ENCODE measurements around the gene SMIM36.
"Not testable (repeated sequence)": the region's sequence is repeated elsewhere in the genome, so short reads cannot be mapped to it uniquely, and the experiment has no call there.

Gene SMIM36

DNA sequence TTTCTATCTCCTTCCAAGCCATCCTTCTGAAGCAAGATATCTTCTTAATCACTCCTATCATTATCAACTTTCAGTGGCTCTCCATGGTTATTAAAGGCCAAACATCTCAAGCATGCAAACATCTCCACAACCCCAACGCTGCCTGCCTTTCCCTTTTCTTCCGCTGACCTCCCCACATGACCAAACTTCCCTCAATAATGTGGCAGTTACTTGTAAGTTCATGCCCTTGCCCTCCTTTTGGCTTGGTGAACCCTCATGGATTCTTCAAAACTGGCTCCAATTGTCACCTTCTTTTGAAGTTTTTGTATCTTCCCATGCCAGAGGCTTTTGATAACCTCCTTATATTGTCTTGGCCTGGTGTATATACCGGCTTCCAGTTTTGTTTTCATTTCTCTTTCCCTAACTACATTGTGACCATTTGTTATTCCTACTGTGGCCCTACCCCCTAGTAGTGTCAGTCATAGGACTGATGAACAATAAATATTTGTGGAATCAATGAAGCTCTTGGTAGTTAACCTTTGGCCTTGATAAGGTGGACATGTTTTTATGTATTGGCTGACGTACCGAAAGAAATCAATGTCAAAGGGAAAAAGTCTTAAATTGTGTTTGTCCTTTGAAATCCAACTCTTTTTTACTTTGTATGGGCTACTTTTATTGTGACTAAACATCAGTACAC, 19.9 kb upstream of the SMIM36 start:
- Histone ChIP-seq H3K4me3 (ENCODE audit: extremely low read depth, insufficient read depth, low read length, poor library complexity, severe bottlenecking) (no peak overlapping the region), H3K27ac (ENCODE audit: low read depth, low read length, severe bottlenecking) (no peak overlapping the region), H3K36me3 (ENCODE audit: control insufficient read depth, insufficient read depth, low read length) (no peaks in the 10 kb centered on the region), H3K9me3 (ENCODE audit: control insufficient read depth, low read length) (no peaks in the 10 kb centered on the region), H3K4me1 (ENCODE audit: control insufficient read depth, insufficient read depth, low read length, poor library complexity, severe bottlenecking) (no peaks in the 10 kb centered on the region)
- WGBS, 2 experiments (ENCODE audit: insufficient coverage in 2 of 2), result 83 to 100% methylated on average over 3 to 4 of the region's 5 CpGs

DNA sequence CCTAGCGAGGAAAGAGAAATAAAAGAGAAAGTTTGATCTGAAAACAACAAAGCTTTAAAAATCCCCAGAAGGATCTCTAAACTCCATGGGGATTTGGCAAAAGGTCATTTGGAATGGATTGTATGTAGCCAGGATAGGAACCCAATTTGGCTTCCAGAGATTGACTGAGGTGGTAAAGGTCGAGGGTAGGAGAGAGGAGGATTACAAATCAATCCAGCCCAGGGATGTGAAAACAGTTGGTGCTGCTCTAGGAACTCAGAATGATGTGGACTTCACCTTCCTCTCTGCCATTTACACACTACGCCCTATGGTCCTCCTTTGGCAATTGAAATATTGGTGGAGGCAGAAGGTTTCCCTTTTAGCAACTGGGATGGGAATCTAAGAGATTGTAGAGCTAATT, 18.8 kb upstream of the SMIM36 start:
- no peaks in the 10 kb centered on the region for H3K4me1 ChIP-seq (ENCODE audit: control insufficient read depth, insufficient read depth, low read length, poor library complexity, severe bottlenecking)
- no peak overlapping the region for H3K4me3 ChIP-seq (ENCODE audit: extremely low read depth, insufficient read depth, low read length, poor library complexity, severe bottlenecking)
- no peaks in the 10 kb centered on the region for H3K9me3 ChIP-seq (ENCODE audit: control insufficient read depth, low read length)
- WGBS, 2 experiments (ENCODE audit: insufficient coverage in 2 of 2), result 83% methylated on average over 1 of the region's 3 CpGs
- no peak overlapping the region for H3K27ac ChIP-seq (ENCODE audit: low read depth, low read length, severe bottlenecking)
- no peaks in the 10 kb centered on the region for H3K36me3 ChIP-seq (ENCODE audit: control insufficient read depth, insufficient read depth, low read length)

DNA sequence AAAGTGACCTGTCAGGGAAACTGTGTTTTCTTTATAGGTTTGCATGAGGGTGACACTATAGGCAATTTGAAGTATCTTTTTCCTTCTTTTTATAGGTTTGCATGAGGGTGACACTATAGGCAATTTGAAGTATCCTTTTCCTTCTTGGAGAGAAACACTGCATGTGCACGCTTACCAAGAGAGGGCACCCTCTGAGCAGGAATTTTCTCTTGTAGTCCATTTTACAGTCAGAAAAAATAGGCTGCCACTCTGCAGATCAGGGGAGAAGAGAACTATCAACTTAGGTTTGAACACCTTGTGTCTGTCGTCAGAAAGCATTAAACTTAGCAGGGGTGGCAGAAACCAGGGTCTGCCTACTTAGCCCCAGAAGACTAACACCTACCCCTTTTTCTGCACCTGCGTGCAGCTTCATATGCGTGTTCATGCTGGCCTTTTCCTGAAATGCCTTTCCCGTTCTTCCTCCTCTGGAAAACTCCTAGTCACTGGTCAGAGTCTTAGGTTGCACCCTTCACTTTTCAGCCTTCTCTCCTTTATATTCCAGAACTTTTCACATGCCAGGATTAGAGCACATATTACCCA, 16.4 kb upstream of the SMIM36 start:
- Histone ChIP-seq H3K4me1 (ENCODE audit: control insufficient read depth, insufficient read depth, low read length, poor library complexity, severe bottlenecking) (no peaks in the 10 kb centered on the region), H3K9me3 (ENCODE audit: control insufficient read depth, low read length) (no peaks in the 10 kb centered on the region), H3K27ac (ENCODE audit: low read depth, low read length, severe bottlenecking) (no peak overlapping the region), H3K4me3 (ENCODE audit: extremely low read depth, insufficient read depth, low read length, poor library complexity, severe bottlenecking) (no peak overlapping the region), H3K36me3 (ENCODE audit: control insufficient read depth, insufficient read depth, low read length) (no peaks in the 10 kb centered on the region)
- WGBS, 2 experiments (ENCODE audit: insufficient coverage in 2 of 2), result 62 to 76% methylated on average over 4 to 5 of the region's 5 CpGs

DNA sequence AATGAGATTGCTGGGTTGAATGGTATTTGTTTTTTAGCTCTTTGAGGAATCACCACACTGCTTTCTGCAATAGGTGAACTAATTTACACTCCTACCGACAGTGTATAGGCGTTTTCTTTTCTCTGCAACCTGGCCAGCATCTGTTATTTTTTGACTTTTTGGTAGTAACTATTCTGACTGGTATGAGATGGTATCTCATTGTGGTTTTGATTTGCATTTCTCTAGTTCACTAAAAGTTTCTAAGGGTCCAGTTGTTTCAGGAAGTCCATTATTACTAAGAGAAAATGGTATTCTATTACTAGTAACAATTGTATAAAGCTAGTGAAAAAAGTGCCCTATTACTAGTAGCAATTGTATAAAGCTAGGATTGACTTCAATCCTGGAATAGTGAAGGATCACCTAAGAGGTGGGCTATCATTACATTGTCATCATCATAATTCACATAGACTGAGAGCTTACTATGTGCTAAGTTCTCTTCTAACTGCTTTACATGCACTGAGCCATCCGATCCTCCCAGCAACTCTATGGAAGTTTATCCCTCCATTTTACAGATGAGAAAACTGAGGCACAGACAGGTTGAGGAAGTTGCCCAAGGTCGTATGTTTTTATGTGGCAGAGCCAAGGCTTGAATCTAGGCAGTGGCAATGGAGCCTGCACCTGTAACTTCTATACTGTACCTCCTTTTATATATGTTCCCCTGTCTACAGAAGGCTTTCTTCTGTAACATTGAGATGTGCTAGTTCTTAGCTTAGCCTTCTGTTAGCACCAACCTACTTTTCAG, 13.4 kb upstream of the SMIM36 start:
- H3K4me3 ChIP-seq (ENCODE audit: extremely low read depth, insufficient read depth, low read length, poor library complexity, severe bottlenecking), result no peak overlapping the region
- 80 to 93% methylated on average over 1 to 2 of the region's 4 CpGs for WGBS, 2 experiments (ENCODE audit: insufficient coverage in 2 of 2)
- no peaks in the 10 kb centered on the region for H3K4me1 ChIP-seq (ENCODE audit: control insufficient read depth, insufficient read depth, low read length, poor library complexity, severe bottlenecking)
- H3K9me3 ChIP-seq (ENCODE audit: control insufficient read depth, low read length), result no peaks in the 10 kb centered on the region
- H3K36me3 ChIP-seq (ENCODE audit: control insufficient read depth, insufficient read depth, low read length), result no peaks in the 10 kb centered on the region
- H3K27ac ChIP-seq (ENCODE audit: low read depth, low read length, severe bottlenecking), result no peak overlapping the region

DNA sequence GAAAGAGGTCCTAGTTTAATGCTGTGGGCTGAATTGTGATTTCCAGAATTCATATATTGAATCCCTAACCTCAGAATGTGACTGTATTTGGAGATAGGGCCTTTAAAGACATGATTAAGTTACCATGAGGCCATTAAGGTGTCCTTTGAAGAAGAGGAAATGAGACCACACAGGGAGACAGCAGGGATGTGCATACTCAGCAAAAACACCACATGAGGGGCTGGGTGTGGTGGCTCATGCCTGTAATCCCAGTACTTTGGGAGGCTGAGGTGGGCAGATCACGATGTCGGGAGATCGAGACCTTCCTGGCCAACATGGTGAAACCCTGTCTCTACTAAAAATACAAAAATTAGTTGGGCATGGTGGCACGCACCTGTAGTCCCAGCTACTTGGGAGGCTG, 11.8 kb upstream of the SMIM36 start:
- H3K36me3 ChIP-seq (ENCODE audit: control insufficient read depth, insufficient read depth, low read length); H3K27ac ChIP-seq (ENCODE audit: low read depth, low read length, severe bottlenecking); H3K4me3 ChIP-seq (ENCODE audit: extremely low read depth, insufficient read depth, low read length, poor library complexity, severe bottlenecking); H3K9me3 ChIP-seq (ENCODE audit: control insufficient read depth, low read length); H3K4me1 ChIP-seq (ENCODE audit: control insufficient read depth, insufficient read depth, low read length, poor library complexity, severe bottlenecking): not testable (repeated sequence)
- WGBS, 2 experiments (ENCODE audit: insufficient coverage in 2 of 2), result no CpG with 5 or more reads among the region's 4 CpGs

DNA sequence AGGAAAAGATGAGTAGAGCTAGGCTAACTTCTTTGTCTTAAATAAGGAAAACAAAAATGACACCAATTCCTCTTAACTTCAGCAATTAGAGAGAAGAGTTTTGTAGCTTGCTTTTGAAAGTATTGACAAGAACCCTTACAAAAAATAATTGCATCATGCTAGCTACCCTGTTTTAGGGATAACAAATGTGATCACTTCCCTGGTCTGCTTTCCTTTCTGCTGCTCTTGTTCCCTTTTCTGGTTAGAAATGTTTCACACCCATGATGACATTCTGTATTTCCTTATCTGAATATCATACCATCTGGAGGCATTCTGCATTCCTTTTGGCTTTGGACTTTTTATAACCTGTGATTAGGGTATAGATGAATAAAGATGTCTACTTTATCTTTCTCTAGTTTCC, 9.9 kb upstream of the SMIM36 start:
- Histone ChIP-seq H3K36me3 (ENCODE audit: control insufficient read depth, insufficient read depth, low read length) (no peaks in the 10 kb centered on the region), H3K4me3 (ENCODE audit: extremely low read depth, insufficient read depth, low read length, poor library complexity, severe bottlenecking) (no peak overlapping the region), H3K9me3 (ENCODE audit: control insufficient read depth, low read length) (no peaks in the 10 kb centered on the region), H3K4me1 (ENCODE audit: control insufficient read depth, insufficient read depth, low read length, poor library complexity, severe bottlenecking) (no peaks in the 10 kb centered on the region), H3K27ac (ENCODE audit: low read depth, low read length, severe bottlenecking) (no peak overlapping the region)

DNA sequence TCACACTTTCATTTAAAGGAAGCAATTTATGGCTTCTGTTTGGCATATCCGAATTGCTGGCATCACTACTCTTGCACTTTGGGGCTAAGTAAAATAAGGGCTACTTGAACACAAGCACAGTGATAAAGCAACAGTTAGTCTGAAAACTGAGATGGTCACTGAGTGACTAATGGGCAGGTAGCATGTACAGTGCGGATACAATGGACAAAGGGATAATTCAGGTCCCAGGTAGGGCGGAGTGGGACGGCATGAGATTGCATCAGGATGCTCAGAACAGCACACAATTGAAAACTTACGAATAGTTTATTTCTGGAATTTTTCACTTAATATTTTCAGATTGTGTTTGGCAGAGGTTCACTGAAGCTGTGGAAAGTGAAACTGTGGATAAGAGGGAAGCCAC, 9.2 kb upstream of the SMIM36 start:
- Histone ChIP-seq H3K27ac (ENCODE audit: low read depth, low read length, severe bottlenecking) (no peak overlapping the region), H3K4me1 (ENCODE audit: control insufficient read depth, insufficient read depth, low read length, poor library complexity, severe bottlenecking) (peaks cover 5% of the 10 kb centered on the region), H3K36me3 (ENCODE audit: control insufficient read depth, insufficient read depth, low read length) (no peaks in the 10 kb centered on the region), H3K9me3 (ENCODE audit: control insufficient read depth, low read length) (no peaks in the 10 kb centered on the region), H3K4me3 (ENCODE audit: extremely low read depth, insufficient read depth, low read length, poor library complexity, severe bottlenecking) (no peak overlapping the region)
- WGBS, 2 experiments (ENCODE audit: insufficient coverage in 2 of 2), result 95 to 96% methylated on average over 4 to 5 of the region's 5 CpGs

DNA sequence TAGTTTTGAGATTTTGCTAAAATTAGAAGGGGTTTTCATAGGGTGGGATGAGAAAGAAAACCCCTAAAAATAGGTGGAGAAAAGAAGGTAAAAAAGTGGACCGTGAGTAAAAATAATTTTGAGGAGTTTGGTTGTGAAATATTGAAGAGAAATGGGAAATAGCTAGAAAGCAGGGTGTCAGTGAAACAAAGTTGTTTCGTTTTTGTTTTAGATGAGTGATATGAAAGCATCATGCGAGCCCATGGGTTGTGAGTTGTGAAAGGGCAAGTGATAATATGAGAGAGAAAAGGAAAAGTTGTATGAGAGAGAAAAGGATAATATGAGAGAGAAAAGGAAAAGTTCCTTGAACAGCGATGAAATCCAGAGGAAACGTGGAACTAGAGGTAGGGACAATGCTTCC, 7.3 kb upstream of the SMIM36 start:
- 79 to 86% methylated on average over 5 of the region's 5 CpGs for WGBS, 2 experiments (ENCODE audit: insufficient coverage in 2 of 2)
- no peaks in the 10 kb centered on the region for H3K36me3 ChIP-seq (ENCODE audit: control insufficient read depth, insufficient read depth, low read length)
- peaks cover 8% of the 10 kb centered on the region for H3K4me1 ChIP-seq (ENCODE audit: control insufficient read depth, insufficient read depth, low read length, poor library complexity, severe bottlenecking)
- H3K27ac ChIP-seq (ENCODE audit: low read depth, low read length, severe bottlenecking), result no peak overlapping the region
- no peaks in the 10 kb centered on the region for H3K9me3 ChIP-seq (ENCODE audit: control insufficient read depth, low read length)
- H3K4me3 ChIP-seq (ENCODE audit: extremely low read depth, insufficient read depth, low read length, poor library complexity, severe bottlenecking), result no peak overlapping the region

DNA sequence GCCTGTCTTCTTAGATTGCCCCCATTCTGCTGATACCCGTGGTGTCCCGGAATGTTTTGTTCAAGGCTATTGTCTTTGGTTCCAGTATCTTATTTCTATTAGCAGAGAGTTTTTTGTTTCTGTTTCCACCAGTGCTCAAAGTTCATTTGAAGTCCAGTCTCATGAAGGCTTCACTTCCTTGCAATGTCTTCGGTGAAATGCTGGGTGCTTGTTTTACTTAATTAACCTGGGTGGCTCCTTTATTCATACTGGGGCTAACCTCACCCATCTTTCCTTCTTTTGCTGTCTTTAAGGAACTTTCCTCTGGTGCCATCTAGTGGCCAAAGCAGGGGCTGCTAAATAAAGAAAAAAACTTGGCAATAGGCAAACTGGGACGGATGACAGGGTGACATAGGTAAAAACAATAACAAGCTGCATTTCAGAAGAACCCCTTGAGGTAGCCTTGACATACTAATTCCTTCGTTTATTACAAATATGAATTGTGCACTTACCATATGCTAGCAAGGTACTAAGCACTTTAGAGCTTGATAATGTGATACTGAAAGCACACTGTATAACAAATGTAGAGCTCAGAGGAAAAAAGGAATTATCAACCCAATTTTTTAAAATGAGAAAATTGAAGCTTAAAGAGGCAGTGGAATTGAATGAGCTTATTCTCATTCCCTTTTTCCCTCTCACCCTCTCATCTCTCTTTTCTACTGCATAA, 2.8 kb upstream of the SMIM36 start:
- Histone ChIP-seq H3K4me3 (ENCODE audit: extremely low read depth, insufficient read depth, low read length, poor library complexity, severe bottlenecking) (no peak overlapping the region), H3K4me1 (ENCODE audit: control insufficient read depth, insufficient read depth, low read length, poor library complexity, severe bottlenecking) (peaks cover 8% of the 10 kb centered on the region), H3K36me3 (ENCODE audit: control insufficient read depth, insufficient read depth, low read length) (no peaks in the 10 kb centered on the region), H3K27ac (ENCODE audit: low read depth, low read length, severe bottlenecking) (no peak overlapping the region), H3K9me3 (ENCODE audit: control insufficient read depth, low read length) (no peaks in the 10 kb centered on the region)
- WGBS, 2 experiments (ENCODE audit: insufficient coverage in 2 of 2), result 50 to 70% methylated on average over 2 to 3 of the region's 5 CpGs

DNA sequence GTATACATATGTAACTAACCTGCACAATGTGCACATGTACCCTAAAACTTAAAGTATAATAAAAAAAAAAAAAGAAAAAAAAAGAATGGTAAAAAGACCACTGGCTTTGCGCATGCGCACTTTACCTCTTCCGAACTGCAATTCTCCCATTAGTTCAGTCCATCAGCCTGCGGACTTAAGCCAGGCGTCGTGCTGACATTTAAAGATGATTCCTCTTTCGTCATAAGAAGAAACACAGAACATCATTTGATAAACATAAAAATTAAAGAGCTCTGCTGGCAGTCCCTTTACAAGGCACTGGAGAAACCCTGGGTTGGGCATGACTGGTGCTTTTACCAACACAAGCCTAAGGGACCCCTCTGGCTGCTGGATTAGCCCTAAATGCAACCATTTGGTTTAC, 3.6 kb downstream of the SMIM36 start:
- not testable (repeated sequence) for H3K36me3 ChIP-seq (ENCODE audit: control insufficient read depth, insufficient read depth, low read length); H3K4me1 ChIP-seq (ENCODE audit: control insufficient read depth, insufficient read depth, low read length, poor library complexity, severe bottlenecking); H3K4me3 ChIP-seq (ENCODE audit: extremely low read depth, insufficient read depth, low read length, poor library complexity, severe bottlenecking); H3K27ac ChIP-seq (ENCODE audit: low read depth, low read length, severe bottlenecking); H3K9me3 ChIP-seq (ENCODE audit: control insufficient read depth, low read length)
- WGBS, 2 experiments (ENCODE audit: insufficient coverage in 2 of 2), result no CpG with 5 or more reads among the region's 7 CpGs
